NCI-H1092 treated with DMSO at 0.1 percent for 48 hours (cell line): ENCODE data around the gene CTDP1.

Source experiments
- DNase-seq: peaks from one replicate; lab custom pipeline; 2025; lab: John Stamatoyannopoulos, UW

CTDP1 gene

GRCh38 chr18:79765491-79766245, 86.1 kb downstream of the CTDP1 start:
- no peak for DNase-seq

GRCh38 chr18:79766308-79766707, 86.7 kb downstream of the CTDP1 start:
- no peak for DNase-seq

DNA sequence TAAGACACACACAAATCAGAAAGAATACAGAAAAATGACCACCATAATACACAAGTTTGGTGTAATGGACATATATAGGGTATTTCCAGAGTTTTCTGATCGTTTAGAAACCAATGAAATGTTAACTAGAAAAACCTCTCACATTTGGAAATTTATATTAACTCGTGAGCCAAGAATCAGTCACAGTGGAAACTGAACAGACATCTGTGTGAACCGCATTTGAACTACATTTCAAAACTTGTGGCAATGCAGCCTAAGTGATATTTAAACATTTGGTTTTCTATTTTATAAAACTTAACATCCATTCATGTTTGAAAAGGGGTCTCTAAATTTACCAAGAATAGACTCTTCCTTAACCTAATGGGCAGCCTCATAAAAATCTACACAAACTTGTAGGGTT, 89.1 kb downstream of the CTDP1 start:
- DNase-seq = no peak

- DNase-seq = no peak
Observed at GRCh38 chr18:79769698-79770500, 90.3 kb downstream of the CTDP1 start.

DNA sequence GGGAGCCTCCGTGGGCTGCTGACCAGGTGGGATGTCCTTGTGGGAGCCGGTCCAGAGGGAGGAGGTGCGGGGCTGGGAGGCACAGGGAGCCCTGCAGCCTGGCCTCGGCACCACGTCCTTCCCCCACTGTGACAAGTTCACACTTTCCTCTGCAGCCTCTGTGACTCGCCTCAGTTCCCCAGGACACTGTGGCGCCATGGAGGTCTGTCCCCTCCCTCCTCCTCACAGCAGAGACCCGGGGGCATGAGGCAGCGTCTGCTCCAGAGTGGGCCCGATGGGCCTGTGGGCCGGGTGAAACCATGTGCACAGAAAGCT, 90.9 kb downstream of the CTDP1 start:
- no peak for DNase-seq

- no peak for DNase-seq
Observed at GRCh38 chr18:79770826-79771225, 91.2 kb downstream of the CTDP1 start.

- no peak for DNase-seq
Observed at GRCh38 chr18:79771446-79772107, 92.0 kb downstream of the CTDP1 start.

- DNase-seq = no peak
Observed at GRCh38 chr18:79772108-79772864, 92.7 kb downstream of the CTDP1 start.

- DNase-seq = no peak
Observed at GRCh38 chr18:79772865-79773696, 93.5 kb downstream of the CTDP1 start.

DNA sequence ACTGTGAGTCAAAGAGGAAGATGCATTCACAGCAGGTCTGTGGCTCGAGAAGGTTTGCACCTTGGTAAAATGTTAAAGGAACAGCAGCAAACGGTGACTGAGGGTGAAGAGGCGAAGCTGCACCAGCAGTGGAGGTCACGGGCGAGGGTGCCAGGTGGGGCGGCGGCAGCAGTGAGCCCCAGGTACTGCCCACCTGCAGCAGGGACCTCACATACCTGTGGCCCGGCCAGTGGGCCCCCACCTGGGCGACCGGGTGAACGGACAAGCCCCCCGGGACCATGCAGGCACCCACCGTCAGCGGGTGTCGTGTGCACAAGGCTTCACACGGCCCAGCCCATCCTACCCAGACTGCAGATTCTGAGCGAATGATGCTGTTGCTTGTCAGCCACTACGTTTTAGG, 94.5 kb downstream of the CTDP1 start:
- DNase-seq = no peak

- DNase-seq = no peak
Observed at GRCh38 chr18:79775441-79776221, 96.0 kb downstream of the CTDP1 start.

- no peak for DNase-seq
Observed at GRCh38 chr18:79776674-79777073, 97.1 kb downstream of the CTDP1 start.

- DNase-seq = no peak
Observed at GRCh38 chr18:79778291-79778791, 98.7 kb downstream of the CTDP1 start.

GRCh38 chr18:79779021-79779699, 99.6 kb downstream of the CTDP1 start:
- DNase-seq = no peak

GRCh38 chr18:79779700-79780190, 100.1 kb downstream of the CTDP1 start:
- no peak for DNase-seq

DNA sequence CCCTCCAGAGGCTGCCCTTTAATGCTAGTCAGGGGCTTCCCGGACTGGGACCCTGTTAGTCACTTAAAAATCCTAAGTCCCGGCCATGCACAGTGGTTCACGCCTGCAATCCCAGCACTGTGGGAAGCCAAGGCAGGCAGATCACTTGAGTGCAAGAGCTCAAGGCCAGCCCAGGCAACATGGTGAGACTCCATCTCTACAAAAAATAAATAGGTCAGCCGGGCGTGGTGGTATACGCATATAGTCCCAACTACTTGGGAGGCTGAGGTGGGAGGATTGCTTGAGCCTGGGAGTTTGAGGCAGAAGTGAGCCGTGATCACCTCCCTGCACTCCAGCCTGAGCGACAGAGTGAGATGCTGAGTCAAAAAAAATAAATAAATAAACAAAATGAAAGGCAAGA, 100.9 kb downstream of the CTDP1 start:
- no peak for DNase-seq

GRCh38 chr18:79781331-79781941, 101.8 kb downstream of the CTDP1 start:
- DNase-seq = no peak

GRCh38 chr18:79782566-79783308, 103.1 kb downstream of the CTDP1 start:
- DNase-seq = peak; percentile 57
